Measurements from ENCODE around the gene TNXB.

Gene TNXB

GRCh38 chr6:32120573-32121059 lies 11.5 kb upstream of the TNXB start:
- DNase-seq (ENCODE audit: low spot score) (no peak), ATAC-seq (ENCODE audit: low read depth) (no peak)
- no peak overlapping the region for H3K4me3 ChIP-seq (ENCODE audit: severe bottlenecking)
- H3K4me1 ChIP-seq (ENCODE audit: insufficient read depth, poor library complexity, severe bottlenecking), result no peaks in the 10 kb centered on the region
- no peaks in the 10 kb centered on the region for H3K27me3 ChIP-seq (ENCODE audit: insufficient read depth, poor library complexity, severe bottlenecking)
- H3K36me3 ChIP-seq (ENCODE audit: low read depth), result peaks cover 50% of the 10 kb centered on the region
- H3K27ac ChIP-seq (ENCODE audit: poor library complexity, severe bottlenecking), result no peak overlapping the region
- no peaks in the 10 kb centered on the region for H3K9me3 ChIP-seq (ENCODE audit: severe bottlenecking)
- TF ChIP-seq CTCF (IDR thresholded peaks at IDR 0.05; ENCODE audit: poor library complexity, severe bottlenecking), result no peak

- DNase-seq (ENCODE audit: low spot score) (no peak), ATAC-seq (ENCODE audit: low read depth) (peak; percentile 81)
- TF ChIP-seq CTCF (IDR thresholded peaks at IDR 0.05; ENCODE audit: poor library complexity, severe bottlenecking), result peak; percentile 91
- H3K9me3 ChIP-seq (ENCODE audit: severe bottlenecking), result no peaks in the 10 kb centered on the region
- peaks cover 11% of the 10 kb centered on the region for H3K4me1 ChIP-seq (ENCODE audit: insufficient read depth, poor library complexity, severe bottlenecking)
- no peak overlapping the region for H3K27ac ChIP-seq (ENCODE audit: poor library complexity, severe bottlenecking)
- H3K4me3 ChIP-seq (ENCODE audit: severe bottlenecking), result no peak overlapping the region
- peaks cover 42% of the 10 kb centered on the region for H3K36me3 ChIP-seq (ENCODE audit: low read depth)
- no peaks in the 10 kb centered on the region for H3K27me3 ChIP-seq (ENCODE audit: insufficient read depth, poor library complexity, severe bottlenecking)
These were observed 9.9 kb upstream of the TNXB start for GRCh38 chr6:32118782-32119628.

- H3K36me3 ChIP-seq (ENCODE audit: low read depth), result peaks cover 39% of the 10 kb centered on the region
- TF ChIP-seq CTCF (IDR thresholded peaks at IDR 0.05; ENCODE audit: poor library complexity, severe bottlenecking), result no peak
These were observed 8.3 kb upstream of the TNXB start for GRCh38 chr6:32117461-32117860.

GRCh38 chr6:32116674-32117073 lies 7.5 kb upstream of the TNXB start:
- DNase-seq (ENCODE audit: low spot score) (no peak), ATAC-seq (ENCODE audit: low read depth) (no peak)
- H3K27ac ChIP-seq (ENCODE audit: poor library complexity, severe bottlenecking), result peak overlapping the region; percentile 79
- H3K27me3 ChIP-seq (ENCODE audit: insufficient read depth, poor library complexity, severe bottlenecking), result no peaks in the 10 kb centered on the region
- peaks cover 16% of the 10 kb centered on the region for H3K4me1 ChIP-seq (ENCODE audit: insufficient read depth, poor library complexity, severe bottlenecking)
- no peak overlapping the region for H3K4me3 ChIP-seq (ENCODE audit: severe bottlenecking)
- H3K36me3 ChIP-seq (ENCODE audit: low read depth), result peaks cover 31% of the 10 kb centered on the region
- TF ChIP-seq CTCF (IDR thresholded peaks at IDR 0.05; ENCODE audit: poor library complexity, severe bottlenecking), result peak; percentile 46
- H3K9me3 ChIP-seq (ENCODE audit: severe bottlenecking), result no peaks in the 10 kb centered on the region

More at GRCh38 chr6:32117461-32117860, 8.3 kb upstream of the TNXB start:
- no peaks in the 10 kb centered on the region for H3K9me3 ChIP-seq (ENCODE audit: severe bottlenecking)
- peaks cover 16% of the 10 kb centered on the region for H3K4me1 ChIP-seq (ENCODE audit: insufficient read depth, poor library complexity, severe bottlenecking)
- ATAC-seq (ENCODE audit: low read depth) (no peak), DNase-seq (ENCODE audit: low spot score) (no peak)
- H3K27me3 ChIP-seq (ENCODE audit: insufficient read depth, poor library complexity, severe bottlenecking), result no peaks in the 10 kb centered on the region
- no peak overlapping the region for H3K27ac ChIP-seq (ENCODE audit: poor library complexity, severe bottlenecking)
- H3K4me3 ChIP-seq (ENCODE audit: severe bottlenecking), result no peak overlapping the region

- peaks cover 21% of the 10 kb centered on the region for H3K36me3 ChIP-seq (ENCODE audit: low read depth)
These were observed 6.5 kb upstream of the TNXB start for GRCh38 chr6:32115623-32116022.

More at GRCh38 chr6:32115623-32116022, 6.5 kb upstream of the TNXB start:
- peaks cover 16% of the 10 kb centered on the region for H3K4me1 ChIP-seq (ENCODE audit: insufficient read depth, poor library complexity, severe bottlenecking)
- no peak for TF ChIP-seq CTCF (IDR thresholded peaks at IDR 0.05; ENCODE audit: poor library complexity, severe bottlenecking)
- ATAC-seq (ENCODE audit: low read depth) (no peak), DNase-seq (ENCODE audit: low spot score) (no peak)
- no peaks in the 10 kb centered on the region for H3K9me3 ChIP-seq (ENCODE audit: severe bottlenecking)
- no peaks in the 10 kb centered on the region for H3K27me3 ChIP-seq (ENCODE audit: insufficient read depth, poor library complexity, severe bottlenecking)
- peak overlapping the region; percentile 79 for H3K27ac ChIP-seq (ENCODE audit: poor library complexity, severe bottlenecking)
- H3K4me3 ChIP-seq (ENCODE audit: severe bottlenecking), result no peak overlapping the region
